Keratinocyte (primary cell): ENCODE results near the gene PSMD2.

Source experiments
- CTCF ChIP-seq, 3 experiments: IDR thresholded peaks in 1 of 3; conservative IDR thresholded peaks in 1 of 3; optimal IDR thresholded peaks in 1 of 3; 2 replicates in 2 of 3; 3 replicates in 1 of 3; pipeline versions ENCODE3 to v1.5.1; 2011; ENCODE audit warnings: low read length in 3 of 3, mild to moderate bottlenecking in 3 of 3, moderate library complexity in 2 of 3, control low read depth in 1 of 3, inconsistent platforms in 1 of 3; ENCODE audit not compliant: insufficient read depth in 2 of 3; ENCODE audit errors: extremely low read depth in 1 of 3
- EZH2 ChIP-seq: IDR thresholded peaks from one replicate; pipeline ENCODE4 v1.6.1; 2012; ENCODE audit warnings: inconsistent platforms, mild to moderate bottlenecking, low read length, moderate library complexity

DNA sequence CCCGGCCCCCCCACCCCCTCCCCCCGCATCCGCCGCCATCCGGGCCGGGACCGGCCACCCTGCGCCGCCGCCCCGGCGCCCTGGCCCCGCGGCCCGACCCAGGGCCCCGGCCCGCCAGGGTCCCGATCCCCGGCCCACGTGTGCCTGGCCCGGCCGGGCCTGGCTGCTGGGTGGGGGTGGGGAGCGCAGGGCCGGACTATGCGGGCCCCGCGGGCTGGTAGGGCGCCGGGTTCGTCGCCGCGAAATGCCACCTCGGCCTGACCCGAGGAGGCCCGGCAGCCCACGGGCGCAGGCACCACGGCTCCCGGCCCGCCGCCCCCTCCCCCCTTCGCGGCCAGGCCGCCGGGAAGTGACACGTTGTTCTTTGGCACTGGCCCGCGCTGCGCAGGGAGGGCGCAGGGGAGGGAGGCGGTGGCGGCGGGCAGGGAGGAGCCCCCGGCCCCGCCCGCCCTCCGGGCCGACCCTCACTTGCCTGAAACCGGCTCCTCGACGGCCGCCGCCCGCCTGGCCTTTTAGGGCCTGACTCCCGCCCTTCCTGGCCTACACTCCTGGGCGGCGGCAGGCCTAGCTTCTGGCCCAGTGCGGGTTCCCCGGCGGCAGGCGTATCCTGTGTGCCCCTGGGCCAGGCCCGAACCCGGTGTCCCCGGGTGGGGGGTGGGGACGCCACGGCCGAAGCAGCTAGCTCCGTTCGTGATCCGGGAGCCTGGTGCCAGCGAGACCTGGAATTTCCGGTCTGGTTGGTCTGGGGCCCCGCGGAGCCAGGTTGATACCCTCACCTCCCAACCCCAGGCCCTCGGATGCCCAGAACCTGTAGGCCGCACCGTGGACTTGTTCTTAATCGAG lies 15.9 kb downstream of the PSMD2 start:
- TF ChIP-seq CTCF (optimal IDR thresholded peaks at IDR 0.05 in 1 of 3, IDR thresholded peaks at IDR 0.05 in 1 of 3, conservative IDR thresholded peaks at IDR 0.05 in 1 of 3; ENCODE audit: extremely low read depth in 1 of 3, insufficient read depth in 2 of 3, low read length in 3 of 3), result no peak
- no peak for TF ChIP-seq EZH2
